SK-N-SH treated with all-trans-retinoic acid at 6 μM for 48 hours (cell line): ENCODE data around the gene PHKA2.

ENCODE experiments used
- ATAC-seq: fragments of 200-7000 bp; cut with Tn5 transposase; 3 replicates; pipeline ENCODE4 v1.9.1; 2020; ENCODE audit warnings: mild to moderate bottlenecking, moderate library complexity
- ARNTL ChIP-seq: fragments of 450-650 bp; formaldehyde crosslinking; IDR thresholded peaks from 2 replicates; pipeline ENCODE4 v1.5.0; 2020; ENCODE audit warnings: low read depth, mild to moderate bottlenecking, moderate library complexity, borderline replicate concordance
- BACH2 ChIP-seq: fragments of 250-450 bp; sonication (Bioruptor Pico); IDR thresholded peaks from 2 replicates; pipeline ENCODE4 v1.9.0; 2021; ENCODE audit warnings: mild to moderate bottlenecking, borderline replicate concordance
- CREB5 ChIP-seq: fragments of 250-450 bp; sonication (Bioruptor Pico); IDR thresholded peaks from 2 replicates; pipeline ENCODE4 v1.5.1; 2020; ENCODE audit warnings: low read depth, mild to moderate bottlenecking, moderate library complexity
- CSDC2 ChIP-seq: fragments of 250-450 bp; sonication (Bioruptor Pico); IDR thresholded peaks from 2 replicates; pipeline ENCODE4 v1.5.0; 2020; ENCODE audit warnings: mild to moderate bottlenecking, moderate library complexity
- CSRNP3 ChIP-seq: fragments of 250-450 bp; sonication (Bioruptor Pico); IDR thresholded peaks from 2 replicates; pipeline ENCODE4 v1.5.1; 2021; ENCODE audit warnings: mild to moderate bottlenecking, moderate library complexity
- ESRRG ChIP-seq: fragments of 250-450 bp; sonication (Bioruptor Pico); IDR thresholded peaks from 2 replicates; pipeline ENCODE4 v1.6.1; 2021; ENCODE audit warnings: mild to moderate bottlenecking
- GLIS3 ChIP-seq: fragments of 250-450 bp; sonication (Bioruptor Pico); IDR thresholded peaks from 2 replicates; pipeline ENCODE4 v1.5.0; 2020; ENCODE audit warnings: mild to moderate bottlenecking, moderate library complexity
- ISL1 ChIP-seq: fragments of 250-450 bp; sonication (Bioruptor Pico); IDR thresholded peaks from 2 replicates; pipeline ENCODE4 v2.1.2; 2022; ENCODE audit warnings: mild to moderate bottlenecking, moderate library complexity
- OSR1 ChIP-seq: fragments of 250-450 bp; sonication (Bioruptor Pico); IDR thresholded peaks from 2 replicates; pipeline ENCODE4 v1.8.0; 2022; ENCODE audit warnings: moderate library complexity, mild to moderate bottlenecking, inconsistent platforms
- PATZ1 ChIP-seq: fragments of 250-450 bp; sonication (Bioruptor Pico); IDR thresholded peaks from 2 replicates; pipeline ENCODE4 v1.8.0; 2020; ENCODE audit warnings: mild to moderate bottlenecking, moderate library complexity, borderline replicate concordance
- POU6F1 ChIP-seq: fragments of 250-450 bp; sonication (Bioruptor Pico); IDR thresholded peaks from 2 replicates; pipeline ENCODE4 v1.8.0; 2021; ENCODE audit warnings: low read depth, mild to moderate bottlenecking, moderate library complexity, borderline replicate concordance
- PPARA ChIP-seq: fragments of 250-450 bp; sonication (Bioruptor Pico); IDR thresholded peaks from 2 replicates; pipeline ENCODE4 v1.5.0; 2020; ENCODE audit warnings: mild to moderate bottlenecking, borderline replicate concordance
- RARB ChIP-seq: fragments of 250-450 bp; sonication (Bioruptor Pico); IDR thresholded peaks from 2 replicates; pipeline ENCODE4 v1.8.0; 2021; ENCODE audit warnings: mild to moderate bottlenecking, moderate library complexity
- SNAI2 ChIP-seq: fragments of 250-450 bp; sonication (Bioruptor Pico); IDR thresholded peaks from 2 replicates; pipeline ENCODE4 v1.5.0; 2020; ENCODE audit warnings: mild to moderate bottlenecking, moderate library complexity
- TCF4 ChIP-seq: fragments of 250-450 bp; sonication (Bioruptor Pico); IDR thresholded peaks from 2 replicates; pipeline ENCODE4 v1.8.0; 2021; ENCODE audit warnings: mild to moderate bottlenecking, moderate library complexity, borderline replicate concordance
- TOX ChIP-seq: fragments of 250-450 bp; sonication (Bioruptor Pico); IDR thresholded peaks from 2 replicates; pipeline ENCODE4 v1.8.0; 2021; ENCODE audit warnings: mild to moderate bottlenecking, moderate library complexity, borderline replicate concordance
- TSHZ2 ChIP-seq: fragments of 250-450 bp; sonication (Bioruptor Pico); IDR thresholded peaks from 2 replicates; pipeline ENCODE4 v1.5.0; 2020; ENCODE audit warnings: mild to moderate bottlenecking, moderate library complexity
- ZC3H10 ChIP-seq: fragments of 250-450 bp; sonication (Bioruptor Pico); IDR thresholded peaks from 2 replicates; pipeline ENCODE4 v1.5.1; 2021; ENCODE audit warnings: mild to moderate bottlenecking, moderate library complexity
- ZFP3 ChIP-seq: fragments of 250-450 bp; sonication (Bioruptor Pico); IDR thresholded peaks from 2 replicates; pipeline ENCODE4 v1.5.0; 2020; ENCODE audit warnings: mild to moderate bottlenecking, moderate library complexity
- ZFP30 ChIP-seq: fragments of 450-650 bp; formaldehyde crosslinking; IDR thresholded peaks from 2 replicates; pipeline ENCODE4 v1.5.0; 2022; ENCODE audit warnings: mild to moderate bottlenecking, moderate library complexity
- ZNF70 ChIP-seq: fragments of 450-650 bp; formaldehyde crosslinking; IDR thresholded peaks from 2 replicates; pipeline ENCODE4 v1.5.0; 2020; ENCODE audit warnings: mild to moderate bottlenecking, moderate library complexity
- ZNF8 ChIP-seq: fragments of 450-650 bp; formaldehyde crosslinking; IDR thresholded peaks from 2 replicates; pipeline ENCODE4 v1.5.0; 2020; ENCODE audit warnings: mild to moderate bottlenecking, moderate library complexity

The PHKA2 gene

GRCh38 chrX:18938710-18939109 lies 45.2 kb downstream of the PHKA2 start:
- ATAC-seq: no peak
- TF ChIP-seq PPARA (CRISPR knock-in tag): no peak
- no peak for TF ChIP-seq CREB5 (CRISPR knock-in tag)
- TF ChIP-seq ZNF70: no peak
- TF ChIP-seq CSRNP3: no peak
- TF ChIP-seq TSHZ2 (CRISPR knock-in tag): no peak
- no peak for TF ChIP-seq CSDC2 (CRISPR knock-in tag)
- no peak for TF ChIP-seq POU6F1 (CRISPR knock-in tag)
- no peak for TF ChIP-seq ZFP30 (CRISPR knock-in tag)
- TF ChIP-seq ZFP3: no peak
- TF ChIP-seq ISL1: no peak
- no peak for TF ChIP-seq GLIS3 (CRISPR knock-in tag)
- TF ChIP-seq ARNTL (CRISPR knock-in tag): no peak

- TF ChIP-seq PATZ1 (CRISPR knock-in tag): no peak
- TF ChIP-seq ARNTL (CRISPR knock-in tag): no peak
- no peak for TF ChIP-seq PPARA (CRISPR knock-in tag)
- no peak for TF ChIP-seq ZC3H10 (CRISPR knock-in tag)
- no peak for TF ChIP-seq OSR1 (CRISPR knock-in tag)
- TF ChIP-seq ESRRG (CRISPR knock-in tag): no peak
- TF ChIP-seq, all 23 proteins: peak for 0
- ATAC-seq: no peak
Observed at GRCh38 chrX:18937173-18937572, 46.7 kb downstream of the PHKA2 start.

GRCh38 chrX:18935893-18936292 lies 48.0 kb downstream of the PHKA2 start:
- ATAC-seq: no peak
- TF ChIP-seq BACH2 (CRISPR knock-in tag) (no peak), OSR1 (CRISPR knock-in tag) (no peak), ZC3H10 (CRISPR knock-in tag) (no peak), SNAI2 (CRISPR knock-in tag) (no peak), ZFP30 (CRISPR knock-in tag) (no peak), TCF4 (no peak), CSDC2 (CRISPR knock-in tag) (no peak), GLIS3 (CRISPR knock-in tag) (no peak), ZNF8 (CRISPR knock-in tag) (no peak), RARB (no peak), TOX (no peak), POU6F1 (CRISPR knock-in tag) (no peak), ESRRG (CRISPR knock-in tag) (no peak), ARNTL (CRISPR knock-in tag) (no peak), TSHZ2 (CRISPR knock-in tag) (no peak), ZFP3 (no peak), ISL1 (no peak)
